AG09319 (cell line): ENCODE measurements around the gene NUP210.

ENCODE experiments used
- DNase-seq: peaks from one replicate; pipeline ENCODE4 v3.0.0-alpha.2; 2010; ENCODE audit warnings: low read depth; ENCODE audit errors: extremely low read depth
- CTCF ChIP-seq: IDR thresholded peaks from 2 replicates; pipeline ENCODE4 v1.5.1; 2011; ENCODE audit warnings: low read depth, mild to moderate bottlenecking, inconsistent platforms, low read length, moderate library complexity

NUP210 gene

DNA sequence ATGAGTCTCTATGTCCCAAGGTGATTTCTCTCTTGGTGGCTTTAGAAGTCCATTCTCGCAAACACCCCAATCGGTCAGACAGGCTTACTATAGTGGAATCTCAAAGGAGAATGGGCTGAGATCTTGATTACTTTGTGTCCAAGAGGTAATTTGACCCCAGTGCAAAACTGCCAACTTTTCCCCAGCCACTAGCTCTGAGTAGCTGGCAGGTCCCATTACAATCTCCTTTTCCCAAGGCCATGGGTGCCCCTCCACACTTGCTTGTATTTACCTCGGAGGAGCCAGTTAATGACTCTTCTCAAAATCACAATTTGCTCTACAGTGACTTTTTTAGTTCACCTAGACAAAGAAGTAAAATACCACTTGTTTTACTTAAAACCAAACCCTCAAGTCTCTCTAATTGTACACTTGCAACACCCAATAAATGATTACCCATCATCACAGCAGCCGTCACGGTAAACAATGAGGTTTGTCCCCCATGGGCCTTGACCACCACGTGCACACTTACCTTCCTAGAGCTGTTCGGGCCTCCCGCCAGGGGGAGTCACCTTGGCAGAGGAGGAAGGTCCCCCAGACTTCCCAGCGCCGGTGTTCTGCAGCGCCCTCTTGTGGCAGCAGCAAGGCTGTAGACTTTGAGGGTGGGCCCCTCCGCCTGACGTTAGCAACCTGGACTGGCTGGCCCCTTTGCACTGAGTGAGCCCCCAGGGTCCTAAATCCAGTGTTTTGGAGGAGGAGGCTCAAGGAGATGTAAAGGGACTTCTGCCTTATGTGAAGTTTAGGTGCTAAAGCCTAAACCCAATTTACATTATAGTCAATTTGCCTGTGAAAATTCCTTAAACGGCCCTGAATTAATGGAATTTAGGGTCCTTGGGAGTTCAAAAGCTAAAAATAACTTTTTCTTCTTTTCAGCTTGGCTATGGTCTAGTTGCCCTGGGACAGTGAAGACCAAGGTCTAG, 41.3 kb upstream of the NUP210 start:
- no peak for DNase-seq

DNA sequence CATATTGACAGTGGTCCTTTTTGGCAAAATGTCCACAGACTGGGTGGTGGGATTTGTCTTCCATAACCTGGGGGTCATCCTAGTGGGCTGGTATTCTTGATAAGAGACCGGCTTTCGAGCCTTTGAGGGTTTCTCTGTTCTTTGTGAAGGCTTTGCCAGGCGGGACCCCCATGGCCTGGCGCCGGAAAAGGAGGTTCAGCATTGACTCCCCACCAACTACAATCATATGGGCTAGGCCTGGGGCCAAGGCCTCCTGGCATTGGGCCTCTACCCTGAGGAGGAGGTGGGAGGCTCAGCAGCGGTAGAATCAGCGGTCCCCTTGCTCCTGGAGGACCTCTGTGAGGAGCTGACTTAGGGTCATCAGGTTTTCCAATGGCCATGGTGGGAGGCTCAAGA, 40.2 kb upstream of the NUP210 start:
- DNase-seq: no peak
- no peak for TF ChIP-seq CTCF

More for the DNA sequence above, 41.3 kb upstream of the NUP210 start:
- peak; percentile 42 for TF ChIP-seq CTCF

DNA sequence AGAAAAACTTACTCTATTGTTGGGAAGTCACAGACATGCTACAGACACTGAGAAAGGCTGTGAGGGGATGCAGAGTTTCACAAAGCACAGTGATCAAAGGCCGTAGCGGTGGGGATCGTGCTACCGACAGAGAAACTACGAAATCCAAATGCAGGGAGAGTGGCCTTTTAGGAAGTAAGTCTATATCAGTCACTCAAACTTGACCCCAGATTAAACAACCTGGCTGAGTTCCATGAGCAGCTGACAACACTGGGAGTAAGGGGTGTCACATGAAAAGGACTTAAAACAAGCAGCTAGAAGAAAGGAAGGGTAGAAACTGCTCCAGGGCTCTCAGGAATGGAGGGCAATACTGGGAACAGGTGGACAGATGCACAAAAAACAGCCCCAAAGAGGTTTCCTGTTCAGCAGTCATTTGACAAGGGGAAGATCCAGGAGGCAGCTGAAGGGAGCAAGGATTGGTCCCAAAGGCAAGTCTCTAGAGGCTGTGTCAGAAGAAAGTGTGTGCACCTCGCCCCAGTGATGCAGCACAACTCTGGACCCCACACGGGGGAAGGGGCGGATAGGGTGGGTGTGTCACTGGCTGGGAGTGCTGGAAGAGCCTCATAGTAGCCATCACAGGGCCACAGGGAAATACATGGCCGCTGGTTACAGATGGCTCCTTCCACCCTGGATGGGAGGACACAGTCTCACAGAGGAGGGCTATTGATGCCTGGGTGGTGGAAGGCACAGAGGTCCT, 39.7 kb upstream of the NUP210 start:
- no peak for DNase-seq
- TF ChIP-seq CTCF: no peak

GRCh38 chr3:13457593-13457992, 37.5 kb upstream of the NUP210 start:
- DNase-seq: no peak
- TF ChIP-seq CTCF: no peak

DNA sequence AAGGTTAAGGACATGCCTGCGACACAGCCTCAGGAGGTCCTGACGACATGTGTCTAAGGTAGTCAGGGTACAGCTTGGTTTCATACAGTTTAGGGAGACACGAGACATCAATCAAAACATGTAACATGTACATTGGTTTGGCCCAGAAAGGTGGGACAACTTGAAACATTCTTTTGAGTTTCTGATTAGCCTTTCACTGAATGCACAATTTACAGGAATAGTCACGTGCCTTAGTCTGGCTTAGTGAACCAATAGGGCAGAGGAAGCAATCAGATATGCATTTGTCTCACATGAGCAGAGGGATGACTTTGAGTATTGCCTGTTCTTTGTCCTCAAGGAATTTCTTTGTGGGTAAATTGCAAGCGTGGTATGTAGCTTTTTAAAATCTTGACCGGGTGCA, 35.5 kb upstream of the NUP210 start:
- DNase-seq: no peak
- TF ChIP-seq CTCF: no peak

DNA sequence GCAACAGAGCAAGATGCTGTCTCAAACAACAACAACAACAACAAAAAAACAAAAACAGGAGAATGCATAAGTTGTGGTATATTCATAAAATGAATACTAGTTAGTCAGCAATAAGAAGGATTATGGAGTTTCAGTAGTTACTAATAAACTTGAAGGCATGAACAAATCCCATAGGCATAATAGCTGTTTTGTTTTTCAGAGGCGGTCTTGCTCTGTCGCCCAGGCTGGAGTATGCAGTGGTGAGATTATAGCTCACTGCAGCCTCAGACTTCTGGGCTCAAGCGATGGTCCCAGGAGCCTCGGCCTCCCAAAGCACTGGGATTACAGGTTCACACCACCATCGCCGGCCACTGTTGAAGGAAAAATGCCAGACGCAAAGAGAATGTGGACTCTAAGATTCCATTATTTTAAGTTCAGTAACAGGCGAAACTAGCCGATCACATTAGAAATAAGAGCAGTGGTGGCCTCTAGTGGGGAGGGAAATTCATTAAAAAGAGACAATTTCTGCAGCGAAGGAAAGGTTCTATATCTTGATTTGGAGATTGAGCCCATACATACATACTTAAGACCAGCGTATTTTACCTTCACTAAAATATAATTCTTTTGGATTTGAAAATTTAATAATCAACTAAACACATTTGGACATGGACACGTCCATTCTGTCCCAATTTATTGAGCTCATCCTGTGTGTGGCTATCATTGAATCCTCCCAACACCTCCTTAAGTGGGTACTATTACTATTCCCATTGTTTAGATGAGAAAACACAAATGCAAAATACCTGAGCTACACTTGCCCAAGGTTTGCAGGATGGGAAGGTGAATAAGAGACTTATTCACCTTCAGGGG, 32.6 kb upstream of the NUP210 start:
- TF ChIP-seq CTCF: peak; percentile 60
- DNase-seq: peak; percentile 5
